Activated T-cell treated with anti-CD3 and anti-CD28 coated beads, Interleukin-2, amount 50 U/mL, for 24 hours (primary cell): ENCODE measurements around the gene RASSF1.
"Not testable (repeated sequence)": the region's sequence is repeated elsewhere in the genome, so short reads cannot be mapped to it uniquely, and the experiment has no call there.

ENCODE experiments used
- DNase-seq: peaks from one replicate; pipeline ENCODE4 v3.0.0-alpha.2; 2020
- H3K27ac Mint-ChIP-seq: 2 replicates; pipeline ENCODE4 v1.8.0; 2020; ENCODE audit warnings: mild to moderate bottlenecking, mixed read lengths
- H3K27me3 Mint-ChIP-seq: 2 replicates; pipeline ENCODE4 v1.8.0; 2020; ENCODE audit warnings: mixed read lengths
- H3K36me3 Mint-ChIP-seq: 2 replicates; pipeline ENCODE4 v1.8.0; 2020; ENCODE audit warnings: low read depth, mixed read lengths
- H3K4me1 Mint-ChIP-seq: 2 replicates; pipeline ENCODE4 v1.8.0; 2020; ENCODE audit warnings: low read depth, mixed read lengths
- H3K4me3 Mint-ChIP-seq: 2 replicates; pipeline ENCODE4 v1.8.0; 2020; ENCODE audit warnings: mild to moderate bottlenecking, moderate library complexity, mixed read lengths
- H3K9me3 Mint-ChIP-seq: 2 replicates; pipeline ENCODE4 v1.8.0; 2020; ENCODE audit warnings: mixed read lengths

Gene RASSF1

DNA sequence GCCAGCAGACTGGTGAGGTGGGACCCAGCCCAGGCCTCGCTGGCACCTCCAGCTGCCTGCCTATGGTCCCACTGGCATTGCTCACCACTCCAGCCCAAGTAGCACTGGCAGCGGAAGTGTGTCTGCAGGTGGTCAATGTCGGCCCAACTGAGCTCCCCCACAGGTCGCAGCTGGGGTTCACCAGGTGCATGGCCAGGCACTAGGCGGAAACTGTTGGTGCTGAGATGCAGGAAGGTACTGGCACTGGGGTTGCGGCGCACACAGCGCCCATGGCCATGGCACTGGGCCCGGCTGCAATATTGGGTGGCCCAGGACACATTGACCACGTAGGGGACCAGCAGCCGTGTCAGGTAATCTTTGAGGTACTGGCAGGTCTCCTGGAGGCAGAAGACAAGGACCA lies 22.5 kb downstream of the RASSF1 start:
- Mint-ChIP-seq H3K9me3 (no peaks in the 10 kb centered on the region), H3K27me3 (no peaks in the 10 kb centered on the region), H3K4me1 (peaks cover 48% of the 10 kb centered on the region), H3K4me3 (no peak overlapping the region), H3K36me3 (peaks cover 34% of the 10 kb centered on the region), H3K27ac (no peak overlapping the region)
- no peak for DNase-seq

DNA sequence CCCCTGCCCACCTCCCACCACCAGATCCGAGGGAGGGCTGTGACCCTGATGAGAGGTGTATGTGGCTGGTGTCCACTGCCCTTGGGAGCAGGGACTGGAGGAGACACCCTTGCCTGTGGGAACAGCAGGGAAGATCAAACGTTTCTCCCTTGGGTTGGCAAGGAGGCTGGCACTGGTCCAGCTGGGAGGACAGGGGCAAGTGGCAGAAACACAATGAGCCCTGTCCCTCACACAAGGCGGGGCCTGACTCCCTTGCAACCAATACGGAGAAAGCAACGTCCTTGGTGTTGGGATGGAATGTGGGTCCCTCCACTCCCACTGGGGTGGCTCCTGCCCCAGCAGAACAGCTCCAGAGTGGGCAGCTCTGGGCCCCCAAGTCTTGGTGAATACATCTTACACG lies 23.3 kb downstream of the RASSF1 start:
- Mint-ChIP-seq H3K4me3 (no peak overlapping the region), H3K36me3 (peaks cover 34% of the 10 kb centered on the region)

DNA sequence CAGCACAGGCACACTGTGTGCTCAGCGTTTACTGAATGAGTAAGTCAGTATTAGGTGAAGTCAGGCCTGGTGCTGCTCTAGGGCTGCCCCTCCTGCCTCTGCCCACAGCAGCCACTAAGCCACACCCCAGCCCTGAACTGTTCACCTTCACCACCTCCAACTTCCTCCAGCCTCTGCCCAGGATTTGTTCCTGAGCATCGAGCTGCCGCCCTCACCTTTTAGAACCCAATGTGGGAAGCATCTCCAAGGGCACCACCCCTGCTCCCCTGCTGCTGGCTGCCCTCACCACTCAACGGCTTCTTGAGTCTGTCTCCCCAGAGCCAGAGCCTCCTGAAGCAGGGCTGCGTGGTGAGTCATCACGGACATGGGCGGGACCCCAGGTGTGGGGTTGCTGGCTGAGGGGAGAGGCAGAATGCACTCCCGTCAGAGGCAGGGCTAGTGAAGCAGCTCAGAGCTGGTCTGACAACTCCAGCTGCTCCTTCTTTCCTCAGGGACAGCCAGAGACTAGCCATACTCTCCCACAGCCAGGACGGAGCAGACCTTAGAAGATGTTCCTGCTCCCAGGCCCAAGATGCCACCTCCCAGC lies 23.9 kb downstream of the RASSF1 start:
- Mint-ChIP-seq H3K27ac (peak overlapping the region; percentile 80), H3K27me3 (no peaks in the 10 kb centered on the region), H3K9me3 (no peaks in the 10 kb centered on the region), H3K36me3 (peaks cover 34% of the 10 kb centered on the region), H3K4me3 (no peak overlapping the region), H3K4me1 (peaks cover 42% of the 10 kb centered on the region)
- DNase-seq = peak; percentile 74

More for the DNA sequence above, 23.3 kb downstream of the RASSF1 start:
- no peaks in the 10 kb centered on the region for H3K9me3 Mint-ChIP-seq
- H3K27ac Mint-ChIP-seq = no peak overlapping the region
- peaks cover 46% of the 10 kb centered on the region for H3K4me1 Mint-ChIP-seq
- DNase-seq = no peak
- H3K27me3 Mint-ChIP-seq = no peaks in the 10 kb centered on the region

DNA sequence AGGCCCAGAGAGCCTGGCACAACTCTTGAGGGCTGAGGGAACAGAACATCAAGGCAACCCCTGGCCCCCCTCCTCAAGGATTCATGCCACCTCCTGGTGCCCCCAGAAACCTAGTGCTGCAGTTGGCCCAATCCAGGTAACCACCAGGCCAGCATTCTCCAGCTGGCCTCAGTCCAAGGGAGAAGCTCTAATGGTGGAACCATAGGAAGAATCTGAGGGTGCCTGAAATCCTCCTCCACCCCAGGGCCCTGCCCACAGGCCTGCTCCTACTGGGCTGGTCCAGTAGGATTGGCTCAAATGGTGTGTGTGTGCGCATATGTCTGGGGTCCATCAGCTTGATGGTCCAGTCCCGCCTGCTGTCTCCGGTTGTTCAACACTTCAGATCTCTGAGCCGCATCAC lies 25.8 kb downstream of the RASSF1 start:
- Mint-ChIP-seq H3K9me3 (no peaks in the 10 kb centered on the region), H3K27me3 (no peaks in the 10 kb centered on the region), H3K27ac (no peak overlapping the region), H3K4me3 (no peak overlapping the region), H3K36me3 (peaks cover 30% of the 10 kb centered on the region), H3K4me1 (peaks cover 33% of the 10 kb centered on the region)
- DNase-seq = no peak

DNA sequence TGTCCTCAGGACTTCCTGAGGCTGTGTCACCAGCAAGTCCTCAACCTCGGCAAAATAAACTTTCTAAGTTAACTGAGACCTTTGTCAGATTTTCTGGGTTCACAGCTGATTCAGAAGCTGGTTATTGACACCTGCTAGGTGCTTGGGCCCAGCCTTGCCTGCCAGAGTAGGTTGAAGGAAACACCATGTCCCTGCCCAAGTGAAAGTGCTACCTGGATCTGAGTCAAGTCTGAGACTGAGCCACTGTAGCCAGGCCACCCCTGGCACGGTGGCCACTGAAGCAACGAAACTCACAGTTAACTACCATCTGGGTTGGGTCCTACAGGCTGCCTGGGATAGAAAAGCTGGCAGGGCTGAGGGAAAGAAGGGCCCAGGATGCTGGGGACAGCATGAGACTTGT lies 26.3 kb downstream of the RASSF1 start:
- no peak overlapping the region for H3K27ac Mint-ChIP-seq
- no peaks in the 10 kb centered on the region for H3K27me3 Mint-ChIP-seq
- peaks cover 30% of the 10 kb centered on the region for H3K36me3 Mint-ChIP-seq

DNA sequence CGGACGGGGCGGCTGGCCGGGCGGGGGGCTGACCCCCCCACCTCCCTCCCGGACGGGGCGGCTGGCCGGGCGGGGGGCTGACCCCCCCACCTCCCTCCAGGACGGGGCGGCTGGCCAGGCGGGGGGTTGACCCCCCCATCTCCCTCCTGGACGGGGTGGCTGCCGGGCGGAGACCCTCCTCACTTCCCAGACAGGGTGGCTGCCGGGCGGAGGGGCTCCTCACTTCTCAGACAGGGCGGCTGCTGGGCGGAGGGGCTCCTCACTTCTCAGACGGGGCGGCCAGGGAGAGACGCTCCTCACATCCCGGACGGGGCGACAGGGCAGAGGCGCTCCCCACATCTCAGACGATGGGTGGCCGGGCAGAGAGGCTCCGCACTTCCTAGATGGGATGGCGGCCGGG lies 28.6 kb downstream of the RASSF1 start:
- not testable (repeated sequence) for H3K27me3 Mint-ChIP-seq, H3K9me3 Mint-ChIP-seq, H3K27ac Mint-ChIP-seq, DNase-seq, H3K4me3 Mint-ChIP-seq
- peaks cover 13% of the 10 kb centered on the region for H3K4me1 Mint-ChIP-seq
- peaks cover 18% of the 10 kb centered on the region for H3K36me3 Mint-ChIP-seq

More for the DNA sequence above, 26.3 kb downstream of the RASSF1 start:
- Mint-ChIP-seq H3K9me3 (no peaks in the 10 kb centered on the region), H3K4me3 (no peak overlapping the region), H3K4me1 (peaks cover 28% of the 10 kb centered on the region)
- DNase-seq = no peak

DNA sequence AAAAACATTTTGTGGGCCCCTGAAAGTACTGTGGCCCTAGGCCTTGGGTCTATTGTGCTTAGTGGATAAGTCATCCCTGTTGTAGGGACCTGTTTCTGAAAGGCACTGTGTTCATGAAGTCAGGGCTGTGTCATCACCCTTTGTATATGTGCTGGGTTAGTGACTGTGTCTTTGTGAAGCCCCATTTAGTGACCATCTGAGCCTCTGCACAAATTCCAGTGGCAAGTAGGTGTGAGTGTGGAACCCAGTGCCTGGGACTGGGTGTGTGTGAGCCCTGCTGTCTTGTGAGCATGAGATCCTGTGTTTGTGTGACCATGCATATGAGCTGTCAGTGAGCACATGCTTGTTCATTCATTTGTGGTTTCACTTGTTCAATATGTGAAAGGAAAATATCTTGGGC lies 36.0 kb downstream of the RASSF1 start:
- no peaks in the 10 kb centered on the region for H3K9me3 Mint-ChIP-seq
- no peak for DNase-seq
- H3K27me3 Mint-ChIP-seq = no peaks in the 10 kb centered on the region
- peak overlapping the region; percentile 29 for H3K27ac Mint-ChIP-seq
- peaks cover 9% of the 10 kb centered on the region for H3K36me3 Mint-ChIP-seq
- no peak overlapping the region for H3K4me3 Mint-ChIP-seq
- peaks cover 21% of the 10 kb centered on the region for H3K4me1 Mint-ChIP-seq

DNA sequence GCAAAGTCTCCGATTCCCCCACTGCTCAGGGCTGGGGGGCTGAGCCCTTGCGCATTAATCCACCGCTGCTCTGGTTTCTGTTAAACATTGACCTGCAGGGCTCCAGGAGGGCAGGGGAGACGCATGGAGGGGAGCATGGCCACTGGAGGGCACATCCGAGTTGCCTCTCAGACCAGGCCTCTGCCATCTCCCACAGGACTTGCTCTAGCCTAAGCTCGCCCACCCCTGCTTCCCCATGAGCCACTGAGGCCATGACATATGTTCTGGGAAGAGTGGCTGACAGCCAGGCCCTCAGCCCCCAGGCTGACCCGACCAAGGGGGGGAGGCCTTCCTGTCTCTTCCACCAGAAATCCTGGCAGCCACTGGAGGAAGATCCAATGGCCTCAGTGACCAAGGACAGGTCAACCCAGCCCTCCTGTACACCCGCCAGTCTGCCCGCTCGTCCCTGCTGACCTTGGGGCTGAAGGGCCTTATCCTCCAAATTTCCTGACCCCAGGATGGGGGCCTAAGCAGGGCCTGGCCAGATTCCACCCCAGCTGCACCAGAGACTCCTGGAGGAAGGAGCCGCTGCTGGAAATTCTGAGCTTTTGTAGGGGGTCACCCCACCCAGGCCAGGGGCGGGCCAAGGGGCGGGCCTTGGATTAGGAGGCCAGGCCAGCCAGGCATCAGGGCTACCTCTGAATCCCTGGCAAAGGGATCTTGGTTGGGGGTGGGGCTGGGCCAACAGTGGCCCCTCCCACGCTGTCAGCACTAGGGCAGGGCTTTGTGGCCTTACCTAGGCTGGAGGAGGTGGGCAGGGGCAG lies 37.4 kb downstream of the RASSF1 start, which contains the start of gene HYAL1:
Gene HYAL1 (minus strand): TSS at position 562 of the 803 bp plus-strand sequence. CDS start 618 bp downstream, outside the sequence.
- H3K9me3 Mint-ChIP-seq = no peaks in the 10 kb centered on the region
- H3K36me3 Mint-ChIP-seq = peaks cover 7% of the 10 kb centered on the region
- no peak for DNase-seq
- no peak within 1 kb of the TSS for H3K27ac Mint-ChIP-seq
- H3K4me3 Mint-ChIP-seq = no peak within 1 kb of the TSS
- H3K4me1 Mint-ChIP-seq = peaks cover 25% of the 10 kb centered on the region
- H3K27me3 Mint-ChIP-seq = no peaks in the 10 kb centered on the region

DNA sequence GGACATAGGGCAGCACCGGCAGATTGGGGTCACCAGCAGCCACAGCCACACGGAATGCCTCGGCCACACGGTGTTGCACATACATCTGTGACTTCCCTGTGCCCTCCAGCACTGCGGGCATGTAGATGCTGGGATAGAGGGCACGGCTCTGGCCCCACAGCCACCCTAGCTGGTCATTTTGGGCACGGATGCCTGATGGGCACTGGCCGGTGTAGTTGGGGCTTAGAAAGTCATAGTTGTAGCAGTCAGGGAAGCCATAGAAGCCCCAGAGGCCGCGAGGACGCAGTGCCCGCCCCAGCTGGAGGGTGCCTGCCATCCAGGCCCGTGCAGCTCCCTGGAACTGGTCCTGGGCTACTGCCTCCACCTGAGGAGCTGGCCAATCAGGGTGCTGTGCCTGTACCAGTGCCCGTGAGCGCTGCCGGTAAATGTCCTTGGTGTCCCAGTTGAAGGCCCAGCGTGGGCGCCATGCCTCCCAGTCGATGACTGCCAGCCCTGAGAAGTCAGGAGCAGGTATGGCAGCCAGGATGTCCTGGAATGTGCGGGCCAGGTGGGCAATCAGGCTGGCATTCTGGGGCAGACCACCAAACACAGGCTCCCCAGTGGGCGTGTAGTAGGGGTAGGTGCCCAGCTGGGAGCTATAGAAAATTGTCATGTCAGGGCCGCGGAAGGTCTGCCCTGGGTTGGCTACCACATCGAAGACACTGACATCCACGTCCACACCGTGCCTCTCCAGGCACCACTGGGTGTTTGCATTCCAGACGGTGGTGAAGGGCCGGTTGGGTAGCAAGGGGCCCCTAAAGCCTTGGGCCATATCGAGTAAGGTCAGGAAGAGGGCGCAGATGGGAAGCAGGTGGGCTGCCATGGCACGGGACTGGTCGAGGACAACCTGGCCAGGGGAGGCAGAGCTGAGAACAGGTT lies 38.3 kb downstream of the RASSF1 start:
- Mint-ChIP-seq H3K27me3 (no peaks in the 10 kb centered on the region), H3K9me3 (no peaks in the 10 kb centered on the region), H3K27ac (no peak overlapping the region), H3K4me1 (peaks cover 33% of the 10 kb centered on the region), H3K36me3 (peaks cover 7% of the 10 kb centered on the region), H3K4me3 (no peak overlapping the region)
- DNase-seq = no peak

DNA sequence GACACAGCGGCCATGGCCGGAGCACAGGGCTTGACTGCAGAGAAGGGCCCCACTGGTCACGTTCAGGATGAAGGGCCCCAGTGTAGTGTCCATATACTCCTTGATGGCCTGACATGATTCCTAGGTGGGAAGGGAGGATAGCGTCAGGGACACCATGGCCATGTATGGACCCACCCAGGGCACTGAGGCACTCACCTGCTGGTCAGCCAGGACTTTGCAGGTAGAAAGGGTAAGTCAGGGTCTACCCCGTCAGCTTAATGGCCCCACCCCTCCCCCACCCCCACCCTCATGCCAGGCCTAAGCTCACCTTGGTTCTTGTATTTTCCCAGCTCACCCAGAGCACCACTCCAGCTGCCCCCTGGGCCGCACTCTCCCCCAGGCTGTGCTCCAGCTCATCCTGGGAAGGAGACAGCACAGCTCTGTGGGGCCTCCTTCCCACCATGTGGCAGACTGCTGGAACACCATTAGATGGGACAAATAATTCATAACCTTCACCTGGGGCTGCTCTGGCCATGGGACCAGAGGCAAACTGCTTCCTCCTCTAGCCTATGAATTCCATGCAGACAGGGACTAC lies 39.9 kb downstream of the RASSF1 start:
- H3K4me3 Mint-ChIP-seq = peak overlapping the region; percentile 97

DNA sequence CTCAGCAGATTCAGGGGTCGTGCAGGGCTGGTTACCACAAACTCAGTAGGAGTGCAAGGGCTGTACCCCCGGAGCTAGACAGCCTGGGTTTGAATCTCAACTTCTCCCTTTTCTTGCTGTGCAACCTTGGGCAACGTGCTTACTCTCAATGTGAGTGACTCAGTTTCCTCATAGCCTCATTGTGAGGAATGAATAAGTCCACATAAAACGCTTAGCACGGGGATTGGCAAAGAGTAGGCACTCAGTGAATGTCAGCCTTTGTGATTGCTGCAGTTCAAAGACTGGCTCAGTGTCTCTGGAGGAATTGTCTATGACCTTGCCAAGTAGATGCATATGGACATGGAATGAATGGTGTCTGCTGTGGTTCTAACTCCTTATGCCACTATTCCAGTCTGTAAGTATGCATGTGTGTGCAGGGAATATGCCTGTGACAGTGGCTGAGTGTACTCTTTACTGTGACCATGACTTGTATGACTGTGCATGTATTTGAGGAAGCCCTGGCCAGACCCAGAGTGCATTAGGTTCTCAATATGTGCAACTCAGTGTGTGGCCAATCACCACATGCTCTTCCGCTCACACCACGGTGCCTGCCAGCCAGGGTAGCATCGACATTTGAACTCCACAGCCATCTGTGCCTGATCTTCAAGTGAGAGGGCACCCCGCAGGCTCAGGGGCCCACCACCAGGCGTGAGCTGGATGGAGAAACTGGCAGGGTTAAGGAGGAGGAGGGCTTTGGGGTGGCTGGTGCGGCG lies 40.5 kb downstream of the RASSF1 start:
- H3K27ac Mint-ChIP-seq = peak overlapping the region; percentile 100
- peak overlapping the region; percentile 97 for H3K4me3 Mint-ChIP-seq
- H3K4me1 Mint-ChIP-seq = peaks cover 33% of the 10 kb centered on the region
- H3K36me3 Mint-ChIP-seq = peaks cover 20% of the 10 kb centered on the region
- no peaks in the 10 kb centered on the region for H3K9me3 Mint-ChIP-seq
- H3K27me3 Mint-ChIP-seq = no peaks in the 10 kb centered on the region
- DNase-seq = no peak

More for the DNA sequence above, 39.9 kb downstream of the RASSF1 start:
- H3K36me3 Mint-ChIP-seq = peaks cover 20% of the 10 kb centered on the region
- H3K27ac Mint-ChIP-seq = peak overlapping the region; percentile 100
- no peaks in the 10 kb centered on the region for H3K9me3 Mint-ChIP-seq
- peaks cover 33% of the 10 kb centered on the region for H3K4me1 Mint-ChIP-seq
- no peaks in the 10 kb centered on the region for H3K27me3 Mint-ChIP-seq
- DNase-seq = no peak

DNA sequence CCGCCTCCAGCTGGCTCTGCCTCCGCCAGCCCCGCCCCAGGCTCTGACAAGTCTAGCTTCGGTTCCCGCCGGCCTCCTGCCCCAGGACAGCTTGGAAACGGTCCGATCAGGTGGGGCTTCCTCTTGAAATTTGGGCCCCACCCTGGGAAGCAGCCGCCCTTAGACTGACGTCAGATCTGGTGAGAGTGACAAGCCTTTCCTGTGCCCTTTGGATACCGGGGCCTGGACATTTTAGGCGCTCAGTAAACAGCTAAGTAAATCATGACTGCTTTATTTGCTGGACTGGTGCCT lies 41.1 kb downstream of the RASSF1 start:
- no peak for DNase-seq
- H3K36me3 Mint-ChIP-seq = peaks cover 20% of the 10 kb centered on the region
- H3K27ac Mint-ChIP-seq = peak overlapping the region; percentile 100
- H3K9me3 Mint-ChIP-seq = no peaks in the 10 kb centered on the region
- H3K4me1 Mint-ChIP-seq = peaks cover 28% of the 10 kb centered on the region
- H3K4me3 Mint-ChIP-seq = peak overlapping the region; percentile 97
- H3K27me3 Mint-ChIP-seq = no peaks in the 10 kb centered on the region

DNA sequence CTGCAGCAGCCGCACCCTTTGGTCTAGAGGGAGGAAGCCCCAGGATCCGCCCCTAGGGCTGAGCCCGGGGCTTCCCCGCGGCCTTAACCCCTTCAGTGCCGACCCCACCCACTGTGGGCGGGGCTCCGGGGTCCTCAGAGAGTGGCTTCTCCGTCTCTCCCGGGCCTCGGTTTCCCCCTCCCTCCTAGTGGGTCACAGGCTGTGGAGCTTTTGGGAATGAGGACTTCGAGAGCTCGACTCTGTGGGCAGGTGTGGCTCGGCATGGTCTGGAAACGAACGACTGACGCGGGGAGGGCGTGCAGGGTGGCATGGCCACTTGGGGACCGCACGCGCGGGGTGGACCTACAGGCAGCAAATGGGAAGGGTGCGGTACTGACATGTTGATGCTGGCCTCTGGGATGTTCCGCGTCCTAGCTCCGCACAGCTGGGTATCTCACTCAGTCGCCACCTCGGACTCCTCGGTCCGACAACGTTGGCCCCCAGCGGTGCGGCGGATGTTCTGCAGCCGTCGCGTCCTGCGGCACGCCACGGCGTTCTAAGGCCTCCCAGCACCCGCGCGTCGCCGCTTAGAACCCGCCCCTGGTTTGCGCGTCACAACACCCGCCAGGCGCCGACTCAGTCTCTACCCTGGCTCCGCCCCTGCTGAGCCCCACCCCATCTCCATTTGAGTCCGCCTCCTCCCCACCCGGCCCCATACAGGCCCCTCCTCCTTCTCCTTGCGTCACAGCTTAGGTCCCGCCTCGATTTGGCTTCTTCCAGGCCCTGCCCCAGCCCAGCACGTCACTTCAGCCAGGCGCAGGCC lies 41.6 kb downstream of the RASSF1 start, which contains the start of the genes HYAL3 and NAA80:
Gene HYAL3 (minus strand): TSS at position 570 of the 802 bp plus-strand sequence. CDS start 3,803 bp downstream, outside the sequence.
Gene NAA80 (minus strand): TSS at position 570 of the 802 bp plus-strand sequence. CDS start 1,942 bp downstream, outside the sequence.
- Mint-ChIP-seq H3K36me3 (peaks cover 20% of the 10 kb centered on the region), H3K4me3 (peak within 1 kb of the TSS; percentile 97), H3K27ac (peak within 1 kb of the TSS; percentile 100), H3K27me3 (no peaks in the 10 kb centered on the region), H3K4me1 (peaks cover 26% of the 10 kb centered on the region), H3K9me3 (no peaks in the 10 kb centered on the region)
- DNase-seq = peak; percentile 99
